ENCODE data around the gene RCVRN.
"Not testable (repeated sequence)": the region's sequence is repeated elsewhere in the genome, so short reads cannot be mapped to it uniquely, and the experiment has no call there.

Gene RCVRN

GRCh38 chr17:9921216-9921615, 16.1 kb upstream of the RCVRN start:
- DNase-seq, result not testable (repeated sequence)

- DNase-seq, result no peak
These were observed 13.8 kb upstream of the RCVRN start for GRCh38 chr17:9918804-9919352.

GRCh38 chr17:9918352-9918751, 13.3 kb upstream of the RCVRN start:
- DNase-seq, result no peak

- DNase-seq, result no peak
These were observed 12.7 kb upstream of the RCVRN start for GRCh38 chr17:9917801-9918200.

GRCh38 chr17:9917131-9917530, 12.1 kb upstream of the RCVRN start:
- DNase-seq, result no peak

- DNase-seq, result no peak
These were observed 11.0 kb upstream of the RCVRN start for GRCh38 chr17:9916108-9916507.

- DNase-seq, result no peak
These were observed 8.4 kb upstream of the RCVRN start for GRCh38 chr17:9913476-9913875.

GRCh38 chr17:9912121-9913099, 7.3 kb upstream of the RCVRN start:
- no peak for DNase-seq

GRCh38 chr17:9911089-9911488, 6.0 kb upstream of the RCVRN start:
- DNase-seq, result no peak

- DNase-seq, result no peak
These were observed 3.6 kb upstream of the RCVRN start for GRCh38 chr17:9908649-9909042.

GRCh38 chr17:9907883-9908648, 3.0 kb upstream of the RCVRN start:
- no peak for DNase-seq

- DNase-seq, result no peak
These were observed 2.1 kb upstream of the RCVRN start for GRCh38 chr17:9907131-9907530.

- no peak for DNase-seq
These were observed 1.5 kb upstream of the RCVRN start for GRCh38 chr17:9906616-9907015.

- peak; percentile 11 for DNase-seq
These were observed 831 bp upstream of the RCVRN start for GRCh38 chr17:9905902-9906301.

- no peak for DNase-seq
These were observed 594 bp downstream of the RCVRN start for GRCh38 chr17:9904277-9905077.

- no peak for DNase-seq
These were observed 3.0 kb downstream of the RCVRN start for GRCh38 chr17:9902120-9902519.

GRCh38 chr17:9900784-9901183, 4.3 kb downstream of the RCVRN start:
- DNase-seq, result no peak

- no peak for DNase-seq
These were observed 5.0 kb downstream of the RCVRN start for GRCh38 chr17:9900044-9900594.

- DNase-seq, result no peak
These were observed 5.6 kb downstream of the RCVRN start for GRCh38 chr17:9899280-9900043.

GRCh38 chr17:9898812-9899211, 6.3 kb downstream of the RCVRN start:
- no peak for DNase-seq

GRCh38 chr17:9897372-9897968, 7.6 kb downstream of the RCVRN start:
- DNase-seq, result no peak
